ENCODE data around the gene RAPGEF1.

DNA sequence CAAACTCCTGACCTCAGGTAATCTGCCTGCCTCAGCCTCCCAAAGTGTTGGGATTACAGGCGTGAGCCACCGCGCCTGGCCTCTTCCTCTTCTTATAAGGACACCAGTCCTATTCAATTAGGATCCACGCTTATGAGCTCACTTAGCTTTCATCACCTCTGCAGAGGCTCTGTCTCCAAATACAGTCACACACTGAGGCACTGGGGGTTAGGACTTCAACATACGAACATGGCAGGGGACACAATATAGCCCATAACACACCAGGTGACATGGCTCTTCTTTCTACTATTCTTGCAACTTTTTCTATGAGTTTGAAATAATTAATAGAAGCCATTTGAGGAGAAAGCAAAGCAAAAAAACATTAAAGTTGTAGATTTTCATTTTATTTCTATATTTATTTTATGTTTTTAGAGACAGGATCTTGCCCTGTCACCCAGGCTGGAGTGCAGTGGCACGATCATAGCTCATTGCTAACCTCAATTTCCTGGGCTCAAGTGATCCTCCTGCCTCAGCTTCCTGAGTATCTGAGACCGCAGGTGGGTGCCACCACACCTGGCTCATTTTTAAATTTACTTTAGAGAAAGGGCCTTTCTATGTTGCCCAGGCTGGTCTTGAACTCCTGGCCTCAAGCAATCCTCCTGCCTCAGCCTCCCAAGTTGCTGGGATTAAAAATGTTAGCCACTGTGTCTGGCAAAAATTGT, 200.5 kb downstream of the RAPGEF1 start:
- TF ChIP-seq, protein P1, sequence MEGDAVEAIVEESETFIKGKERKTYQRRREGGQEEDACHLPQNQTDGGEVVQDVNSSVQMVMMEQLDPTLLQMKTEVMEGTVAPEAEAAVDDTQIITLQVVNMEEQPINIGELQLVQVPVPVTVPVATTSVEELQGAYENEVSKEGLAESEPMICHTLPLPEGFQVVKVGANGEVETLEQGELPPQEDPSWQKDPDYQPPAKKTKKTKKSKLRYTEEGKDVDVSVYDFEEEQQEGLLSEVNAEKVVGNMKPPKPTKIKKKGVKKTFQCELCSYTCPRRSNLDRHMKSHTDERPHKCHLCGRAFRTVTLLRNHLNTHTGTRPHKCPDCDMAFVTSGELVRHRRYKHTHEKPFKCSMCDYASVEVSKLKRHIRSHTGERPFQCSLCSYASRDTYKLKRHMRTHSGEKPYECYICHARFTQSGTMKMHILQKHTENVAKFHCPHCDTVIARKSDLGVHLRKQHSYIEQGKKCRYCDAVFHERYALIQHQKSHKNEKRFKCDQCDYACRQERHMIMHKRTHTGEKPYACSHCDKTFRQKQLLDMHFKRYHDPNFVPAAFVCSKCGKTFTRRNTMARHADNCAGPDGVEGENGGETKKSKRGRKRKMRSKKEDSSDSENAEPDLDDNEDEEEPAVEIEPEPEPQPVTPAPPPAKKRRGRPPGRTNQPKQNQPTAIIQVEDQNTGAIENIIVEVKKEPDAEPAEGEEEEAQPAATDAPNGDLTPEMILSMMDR (conservative IDR thresholded peaks at IDR 0.05; ENCODE audit: low read length): no peak
- no peak for TF ChIP-seq EZH2phosphoT487 (IDR thresholded peaks at IDR 0.05; ENCODE audit: borderline replicate concordance, low read depth, low read length)
